AG10803 (cell line): ENCODE measurements around the gene ABL1.
"Not testable (repeated sequence)": the region's sequence is repeated elsewhere in the genome, so short reads cannot be mapped to it uniquely, and the experiment has no call there.

Experiments
- DNase-seq: peaks from one replicate; pipeline ENCODE4 v3.0.0; 2010; ENCODE audit warnings: low read depth
- H3K4me3 ChIP-seq: 2 replicates; pipeline ENCODE4 v1.5.1; 2011; ENCODE audit warnings: mild to moderate bottlenecking, low read length, control low read depth
- CTCF ChIP-seq: conservative IDR thresholded peaks from 2 replicates; pipeline ENCODE4 v1.5.1; 2011; ENCODE audit warnings: mild to moderate bottlenecking, low read length, control low read depth, inconsistent platforms

ABL1 gene

DNA sequence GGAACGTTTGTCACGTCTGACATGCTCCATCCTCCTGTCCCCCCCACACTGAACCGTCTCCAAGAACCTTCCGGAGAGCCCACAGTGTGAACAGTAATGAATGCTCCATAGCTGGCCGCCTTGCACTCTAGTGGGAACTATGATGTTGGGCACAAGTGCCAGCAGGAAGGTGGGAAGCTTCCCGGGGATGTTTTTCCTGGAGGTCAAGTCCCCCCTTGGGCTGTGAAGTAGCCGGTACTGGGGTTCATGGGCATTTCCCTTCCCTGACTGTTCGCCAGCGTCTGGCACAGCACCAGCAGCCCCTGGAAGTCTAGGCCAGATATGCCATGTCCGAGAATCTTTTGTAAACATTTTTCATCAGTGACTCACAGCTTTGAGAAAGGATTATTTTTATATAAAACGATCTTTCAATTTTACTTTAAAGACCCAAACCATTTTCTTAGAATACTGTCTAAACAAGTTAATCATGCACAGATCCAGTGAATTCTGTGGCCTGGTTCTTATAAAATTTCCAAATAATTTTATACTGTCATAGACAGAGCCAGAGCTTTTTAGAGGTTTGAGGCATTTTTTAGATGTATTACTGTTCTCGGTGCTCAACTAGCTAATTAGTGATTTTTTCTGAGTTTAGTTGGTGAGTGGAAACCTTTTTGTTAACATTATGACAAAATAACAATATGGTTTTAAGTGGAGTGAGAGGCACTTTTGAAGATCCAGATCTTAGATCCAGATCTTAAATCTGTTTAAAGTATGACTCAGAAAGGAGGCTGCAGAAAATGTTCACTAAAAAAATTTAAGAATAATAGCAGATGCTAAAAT is 11.6 kb downstream of the ABL1 start:
- H3K4me3 ChIP-seq = peak overlapping the region; percentile 47
- no peak for TF ChIP-seq CTCF
- peak; percentile 65 for DNase-seq

DNA sequence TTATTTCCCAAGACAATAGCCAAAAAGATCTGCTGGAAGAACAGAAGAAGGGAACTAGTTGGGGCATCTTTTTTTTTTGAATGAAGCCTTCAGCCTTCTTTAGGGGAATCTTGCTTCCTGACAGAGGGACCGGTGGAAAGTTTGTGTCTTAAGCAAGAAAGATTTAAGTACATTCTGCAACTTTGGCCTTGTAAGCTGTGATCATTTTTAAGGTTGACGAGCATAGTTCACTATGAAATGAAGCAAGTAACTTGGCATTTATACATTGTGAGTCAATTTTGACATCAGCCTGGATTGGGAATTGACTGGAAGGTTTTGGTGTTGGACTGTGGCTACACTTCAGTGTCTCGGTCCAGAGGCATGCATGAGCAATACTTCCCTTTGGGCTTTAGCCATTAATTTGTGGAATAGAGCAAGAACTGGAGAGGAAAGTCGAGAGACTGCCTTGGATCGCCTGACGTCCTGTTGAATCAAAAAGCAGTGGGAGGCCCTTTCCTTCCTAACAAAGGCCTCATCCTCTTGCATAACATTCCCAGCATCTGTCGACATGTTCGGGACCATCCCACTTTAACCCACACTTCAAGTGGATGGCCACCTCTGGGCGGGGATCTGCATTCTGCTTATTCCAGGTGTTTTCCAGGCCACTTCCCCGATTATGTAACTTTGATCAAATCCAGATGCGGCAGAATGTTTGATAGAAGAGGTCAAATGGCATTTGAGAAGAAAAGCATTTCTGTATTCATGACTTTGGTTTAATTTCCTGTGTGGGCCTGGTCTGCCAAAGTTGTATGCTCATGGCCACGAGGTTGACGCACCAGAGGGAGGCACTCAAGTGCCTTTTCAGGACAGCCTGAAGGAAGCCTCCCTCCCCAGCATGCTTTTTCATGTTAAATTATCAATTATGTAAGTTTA is 12.5 kb downstream of the ABL1 start:
- peak; percentile 58 for TF ChIP-seq CTCF
- no peak overlapping the region for H3K4me3 ChIP-seq
- DNase-seq = peak; percentile 100

DNA sequence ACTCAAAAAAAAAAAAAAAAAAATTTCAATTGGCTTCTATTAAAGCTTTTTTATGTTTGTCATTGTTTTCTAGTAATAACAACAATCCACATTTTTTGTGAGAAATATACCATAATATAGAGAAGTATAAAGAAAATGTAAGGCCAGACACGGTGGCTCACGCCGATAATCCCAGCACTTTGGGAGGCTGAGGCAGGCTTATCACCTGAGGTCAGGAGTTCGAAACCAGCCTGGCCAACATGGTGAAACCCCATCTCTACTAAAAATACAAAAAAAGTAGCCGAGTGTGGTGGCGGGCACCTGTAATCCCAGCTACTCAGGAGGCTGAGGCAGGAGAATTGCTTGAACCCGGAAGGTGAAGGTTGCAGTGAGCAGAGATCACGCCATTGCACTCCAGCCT is 13.5 kb downstream of the ABL1 start:
- not testable (repeated sequence) for DNase-seq, H3K4me3 ChIP-seq

DNA sequence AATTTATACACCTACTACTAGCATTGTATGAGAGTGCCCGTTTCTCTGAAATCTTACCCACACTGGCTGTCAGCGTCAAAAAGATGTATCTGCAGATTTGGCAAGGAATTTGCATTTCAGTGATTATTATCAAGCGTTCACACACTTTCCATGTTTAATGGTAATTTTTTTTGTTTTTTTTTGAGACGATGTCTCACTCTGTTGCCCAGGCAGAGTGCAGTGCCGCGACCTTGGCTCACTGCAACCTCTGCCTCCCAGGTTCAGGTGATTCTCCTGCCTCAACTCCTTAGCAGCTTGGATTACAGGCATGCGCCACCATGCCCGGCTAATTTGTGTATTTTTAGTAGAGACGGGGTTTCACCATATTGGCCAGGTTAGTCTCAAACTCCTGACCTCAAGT is 14.3 kb downstream of the ABL1 start:
- no peak overlapping the region for H3K4me3 ChIP-seq
- no peak for TF ChIP-seq CTCF
- DNase-seq = no peak

DNA sequence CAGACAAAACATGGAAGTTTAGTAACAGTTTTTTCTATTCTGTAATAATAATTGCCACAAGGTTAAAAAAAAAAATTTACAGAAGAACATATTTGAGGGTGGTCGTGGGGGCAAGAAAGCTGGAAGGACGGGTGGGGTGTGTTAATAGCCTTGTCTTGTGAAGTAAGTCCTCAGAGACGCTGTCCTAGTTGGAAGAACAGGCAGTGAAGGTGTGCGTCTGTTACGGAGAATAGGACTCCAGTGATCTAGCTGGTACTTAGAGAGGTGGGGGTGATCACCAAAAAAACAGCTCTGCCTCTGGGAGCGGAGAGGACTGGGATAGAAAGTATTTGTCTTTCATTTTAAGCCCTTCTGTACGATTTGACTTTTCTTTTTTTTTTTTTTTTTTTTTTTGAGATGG is 17.7 kb downstream of the ABL1 start:
- DNase-seq = no peak
- no peak for TF ChIP-seq CTCF
- H3K4me3 ChIP-seq = no peak overlapping the region

- H3K4me3 ChIP-seq = no peak overlapping the region
- TF ChIP-seq CTCF = no peak
- no peak for DNase-seq
These were observed 19.0 kb downstream of the ABL1 start for GRCh38 chr9:130854092-130854491.

GRCh38 chr9:130854835-130855234 is 19.8 kb downstream of the ABL1 start:
- DNase-seq = no peak
- H3K4me3 ChIP-seq = no peak overlapping the region
- 0 out of 2 replicates have a peak, but pooled peaks have one; percentile 5 for TF ChIP-seq CTCF
